CD14-positive monocyte (primary cell): ENCODE results near the gene SAP30L. TPM values are rescaled to one million over a fixed set of nuclear protein-coding genes. Genes with fewer than 3 reads are reported as not detected.

ENCODE experiments used
- DNase-seq, 3 donors: peaks; one replicate each; pipeline ENCODE4 v3.0.0-alpha.2; 2011 to 2022
- H2AFZ ChIP-seq: 2 replicates; pipeline ENCODE4 v1.6.0; 2012; ENCODE audit warnings: mild to moderate bottlenecking, low read depth, low read length, inconsistent platforms; ENCODE audit not compliant: insufficient read depth, poor library complexity, severe bottlenecking
- H3K27ac ChIP-seq, 2 donors: 1 replicate in 1 of 2; 2 replicates in 1 of 2; pipeline ENCODE4 v1.5.1; 2012 to 2013; ENCODE audit warnings: low read length in 2 of 2, control low read depth in 1 of 2, inconsistent platforms in 1 of 2, low read depth in 1 of 2, mild to moderate bottlenecking in 1 of 2
- H3K27me3 ChIP-seq, 2 donors: one replicate each; pipeline versions ENCODE4 v1.6.0 to v1.6.1; 2011 to 2013; ENCODE audit warnings: low read length in 2 of 2; ENCODE audit not compliant: control insufficient read depth in 2 of 2, insufficient read depth in 2 of 2
- H3K36me3 ChIP-seq, 2 donors: replicated peaks in 1 of 2; 1 replicate in 1 of 2; 2 replicates in 1 of 2; pipeline versions ENCODE4 v1.5.1 to v1.6.1; 2012 to 2013; ENCODE audit warnings: low read length in 2 of 2, control low read depth in 1 of 2, inconsistent platforms in 1 of 2, mild to moderate bottlenecking in 1 of 2; ENCODE audit not compliant: insufficient read depth in 2 of 2, control insufficient read depth in 1 of 2
- H3K4me1 ChIP-seq, 2 donors: 1 replicate in 1 of 2; 2 replicates in 1 of 2; pipeline versions ENCODE4 v1.5.1 to v1.6.1; 2012 to 2013; ENCODE audit warnings: low read length in 2 of 2, control low read depth in 1 of 2, inconsistent platforms in 1 of 2, mild to moderate bottlenecking in 1 of 2, moderate library complexity in 1 of 2; ENCODE audit not compliant: insufficient read depth in 2 of 2, control insufficient read depth in 1 of 2
- H3K4me2 ChIP-seq: replicated peaks from 2 replicates; pipeline ENCODE3; 2012; ENCODE audit warnings: low read length, moderate library complexity, mild to moderate bottlenecking; ENCODE audit not compliant: poor library complexity, severe bottlenecking; ENCODE audit errors: extremely low read depth
- H3K4me3 ChIP-seq, 3 experiments: fragments of 200-600 bp in 1 of 3; sonication (generic) in 1 of 3; replicated peaks in 1 of 3; 1 replicate in 2 of 3; 2 replicates in 1 of 3; pipeline ENCODE4 v1.5.1; 2011 to 2013; ENCODE audit warnings: low read length in 3 of 3, mild to moderate bottlenecking in 3 of 3, control low read depth in 2 of 3, low read depth in 2 of 3, inconsistent platforms in 1 of 3, moderate library complexity in 1 of 3
- H3K79me2 ChIP-seq: 2 replicates; pipeline ENCODE4 v1.6.0; 2012; ENCODE audit warnings: mild to moderate bottlenecking, control low read depth, inconsistent platforms, low read length, moderate library complexity; ENCODE audit not compliant: insufficient read depth
- H3K9ac ChIP-seq: 2 replicates; pipeline ENCODE4 v1.6.0; 2017; ENCODE audit warnings: low read length, mild to moderate bottlenecking; ENCODE audit not compliant: insufficient read depth, poor library complexity, severe bottlenecking
- H3K9me3 ChIP-seq, 2 donors: replicated peaks in 1 of 2; 1 replicate in 1 of 2; 2 replicates in 1 of 2; pipeline versions ENCODE4 v1.5.1 to v1.6.1; 2012 to 2013; ENCODE audit warnings: low read length in 2 of 2, control low read depth in 1 of 2; ENCODE audit not compliant: control insufficient read depth in 1 of 2, insufficient read depth in 1 of 2
- H4K20me1 ChIP-seq: 2 replicates; pipeline ENCODE4 v1.6.0; 2012; ENCODE audit warnings: mild to moderate bottlenecking, low read length, control low read depth, moderate library complexity; ENCODE audit not compliant: insufficient read depth
- H3K27ac Mint-ChIP-seq, 7 donors: one replicate each; pipeline ENCODE4 v1.8.0; 2020; ENCODE audit warnings: mild to moderate bottlenecking in 7 of 7, mixed read lengths in 7 of 7, moderate library complexity in 6 of 7, inconsistent platforms in 2 of 7
- H3K27me3 Mint-ChIP-seq, 3 donors: one replicate each; pipeline ENCODE4 v1.8.0; 2021 to 2022; ENCODE audit warnings: low read depth in 3 of 3, mild to moderate bottlenecking in 3 of 3, mixed read lengths in 3 of 3, moderate library complexity in 3 of 3, inconsistent platforms in 1 of 3
- H3K36me3 Mint-ChIP-seq, 2 donors: one replicate each; pipeline ENCODE4 v1.8.0; 2020; ENCODE audit warnings: mixed read lengths in 2 of 2, inconsistent platforms in 1 of 2, mild to moderate bottlenecking in 1 of 2
- H3K4me1 Mint-ChIP-seq: one replicate; pipeline ENCODE4 v1.8.0; 2020; ENCODE audit warnings: mild to moderate bottlenecking, mixed read lengths
- H3K4me3 Mint-ChIP-seq, 2 donors: one replicate each; pipeline ENCODE4 v1.8.0; 2020; ENCODE audit warnings: mild to moderate bottlenecking in 2 of 2, mixed read lengths in 2 of 2, moderate library complexity in 1 of 2
- H3K9me3 Mint-ChIP-seq, 7 donors: one replicate each; pipeline ENCODE4 v1.8.0; 2020 to 2022; ENCODE audit warnings: mixed read lengths in 7 of 7, mild to moderate bottlenecking in 6 of 7, moderate library complexity in 6 of 7, inconsistent platforms in 2 of 7
- CTCF ChIP-seq: fragments of 200-600 bp; IDR thresholded peaks from one replicate; pipeline ENCODE4 v1.8.0; 2022; ENCODE audit warnings: antibody characterized with exemption, mild to moderate bottlenecking
- WGBS: methylation state at CpG from one replicate; pipeline ENCODE4 v1.1.5; 2013; ENCODE audit warnings: missing lambda C conversion rate; ENCODE audit not compliant: insufficient coverage; 5-methylcytosine and 5-hydroxymethylcytosine counted together
- intact Hi-C, 2 donors: fragments of 100-400 bp; cut with micrococcal nuclease; formaldehyde crosslinking; loops; one replicate each; pipeline versions ENCODE4 v1.15.0 to v1.15.1; 2023
- polyA plus RNA-seq, 3 donors: library from polyadenylated mRNA; depleted of rRNA in 1 of 3; unstranded in 2 of 3; stranded (reverse) in 1 of 3; fragments of 300-500 nt in 2 of 3; fragments of >200 nt in 1 of 3; fragmentation: Illumina TruSeq in 2 of 3; gene quantifications; 1 replicate in 2 of 3; 2 replicates in 1 of 3; pipeline ENCODE4 v1.2.3, GENCODE V29; 2012 to 2021

Gene SAP30L
- polyA plus RNA-seq, 3 donors, result 21.1 to 36.1 (median 29.4) TPM

GRCh38 chr5:154418344-154418820 is 27.4 kb upstream of the SAP30L start:
- WGBS, result 94% methylated on average over 3 of the region's 5 CpGs
- H3K79me2 ChIP-seq, result no peaks in the 10 kb centered on the region
- H3K36me3 ChIP-seq, result peaks cover 34 to 72% of the 10 kb centered on the region in 2 donors
- H3K9me3 ChIP-seq, result no peaks in the 10 kb centered on the region
- Mint-ChIP-seq H3K27me3 (peaks cover 0 to 1% (median 0%) of the 10 kb centered on the region in 3 donors), H3K36me3 (peaks cover 54 to 73% of the 10 kb centered on the region in 2 donors), H3K4me1 (peaks cover 4% of the 10 kb centered on the region), H3K27ac (no peak overlapping the region), H3K4me3 (no peak overlapping the region), H3K9me3 (peaks cover 0 to 6% (median 4%) of the 10 kb centered on the region in 7 donors)
- no peak overlapping the region for H3K9ac ChIP-seq
- H3K4me1 ChIP-seq, result no peaks in the 10 kb centered on the region
- H4K20me1 ChIP-seq, result no peaks in the 10 kb centered on the region
- no peak for TF ChIP-seq CTCF
- no peak overlapping the region for H2AFZ ChIP-seq
- intact Hi-C loops, result no loop called here
- DNase-seq, result no peak
- H3K27ac ChIP-seq, result no peak overlapping the region
- no peak overlapping the region for H3K4me2 ChIP-seq
- no peak overlapping the region for H3K4me3 ChIP-seq
- H3K27me3 ChIP-seq, result no peaks in the 10 kb centered on the region

GRCh38 chr5:154419236-154419635 is 26.6 kb upstream of the SAP30L start:
- Mint-ChIP-seq H3K36me3 (peaks cover 50 to 74% of the 10 kb centered on the region in 2 donors), H3K27me3 (peaks cover 0 to 1% (median 0%) of the 10 kb centered on the region in 3 donors), H3K4me1 (peaks cover 4% of the 10 kb centered on the region), H3K4me3 (no peak overlapping the region), H3K27ac (no peak overlapping the region), H3K9me3 (peaks cover 2 to 7% (median 4%) of the 10 kb centered on the region in 7 donors)
- peaks cover 34 to 65% of the 10 kb centered on the region in 2 donors for H3K36me3 ChIP-seq
- no peak overlapping the region for H3K9ac ChIP-seq
- H3K79me2 ChIP-seq, result no peaks in the 10 kb centered on the region
- no peak for TF ChIP-seq CTCF
- no peaks in the 10 kb centered on the region for H3K9me3 ChIP-seq
- 88% methylated on average over 7 of the region's 7 CpGs for WGBS
- no peak overlapping the region for H2AFZ ChIP-seq
- H3K27ac ChIP-seq, result no peak overlapping the region
- H3K4me1 ChIP-seq, result no peaks in the 10 kb centered on the region
- no peaks in the 10 kb centered on the region for H4K20me1 ChIP-seq
- no peak overlapping the region for H3K4me2 ChIP-seq
- intact Hi-C loops, result no loop called here
- no peak overlapping the region for H3K4me3 ChIP-seq
- no peak for DNase-seq
- no peaks in the 10 kb centered on the region for H3K27me3 ChIP-seq
